ENCODE results near the gene BICDL1. TPM values are rescaled to one million over a fixed set of nuclear protein-coding genes. Genes with fewer than 3 reads are reported as not detected.

The BICDL1 gene
- total RNA-seq, 4 donors from 2014 or later = 127 to 207 (median 129) TPM

GRCh38 chr12:120099738-120100137 is 110.7 kb downstream of the BICDL1 start:
- Histone ChIP-seq H3K27ac (no peak overlapping the region), H3K36me3 (peaks cover 62% of the 10 kb centered on the region), H3K9me3 (no peaks in the 10 kb centered on the region), H3K27me3 (no peaks in the 10 kb centered on the region), H3K4me1 (peaks cover 54% of the 10 kb centered on the region), H3K4me3 (no peak overlapping the region)
- TF ChIP-seq POLR2AphosphoS5 (IDR thresholded peaks at IDR 0.05) (no peak), CTCF (IDR thresholded peaks at IDR 0.05) (no peak), EP300 (IDR thresholded peaks at IDR 0.05) (no peak), POLR2A (IDR thresholded peaks at IDR 0.05) (no peak)
- no peak for DNase-seq (ENCODE audit: low spot score in 2 of 2)
- 95% methylated on average over 8 of the region's 11 CpGs for WGBS

DNA sequence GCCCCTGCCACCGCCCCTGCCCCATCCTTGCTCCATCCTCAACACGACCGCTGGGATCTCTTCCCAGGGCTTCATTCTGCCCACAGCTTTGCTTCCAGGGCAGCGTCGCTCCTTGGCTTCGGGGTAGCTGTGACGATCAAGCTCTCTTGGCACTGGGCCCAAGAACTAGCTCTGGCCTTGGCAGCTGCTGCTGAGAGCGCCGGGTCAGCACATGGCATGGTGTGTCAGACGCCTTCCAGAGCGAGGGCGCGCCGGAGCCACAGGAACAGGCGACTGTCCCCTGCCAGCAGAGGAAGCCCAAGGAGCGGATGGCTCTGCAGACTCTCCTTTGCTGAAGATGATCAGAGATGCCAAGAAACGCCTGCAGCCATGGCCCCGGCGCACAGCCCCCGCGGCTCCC is 111.6 kb downstream of the BICDL1 start:
- DNase-seq (ENCODE audit: low spot score in 2 of 2) = peak in 1 of 2 donors; percentile 83
- Histone ChIP-seq H3K4me1 (peaks cover 54% of the 10 kb centered on the region), H3K9me3 (no peaks in the 10 kb centered on the region), H3K4me3 (no peak overlapping the region), H3K27ac (peak overlapping the region; percentile 75), H3K36me3 (peaks cover 59% of the 10 kb centered on the region), H3K27me3 (no peaks in the 10 kb centered on the region)
- TF ChIP-seq POLR2A (IDR thresholded peaks at IDR 0.05) (no peak), EP300 (IDR thresholded peaks at IDR 0.05) (no peak), POLR2AphosphoS5 (IDR thresholded peaks at IDR 0.05) (no peak), CTCF (IDR thresholded peaks at IDR 0.05) (no peak)
- WGBS = 36% methylated on average over 12 of the region's 21 CpGs

GRCh38 chr12:120101182-120101581 is 112.1 kb downstream of the BICDL1 start:
- Histone ChIP-seq H3K9me3 (no peaks in the 10 kb centered on the region), H3K36me3 (peaks cover 56% of the 10 kb centered on the region), H3K27ac (peak overlapping the region; percentile 75), H3K27me3 (no peaks in the 10 kb centered on the region), H3K4me1 (peaks cover 54% of the 10 kb centered on the region), H3K4me3 (peak overlapping the region; percentile 22)
- WGBS = 21% methylated on average over 9 of the region's 11 CpGs
- no peak for DNase-seq (ENCODE audit: low spot score in 2 of 2)
- TF ChIP-seq CTCF (IDR thresholded peaks at IDR 0.05) = no peak
- TF ChIP-seq POLR2AphosphoS5 (IDR thresholded peaks at IDR 0.05) = no peak
- no peak for TF ChIP-seq POLR2A (IDR thresholded peaks at IDR 0.05)
- TF ChIP-seq EP300 (IDR thresholded peaks at IDR 0.05) = no peak

DNA sequence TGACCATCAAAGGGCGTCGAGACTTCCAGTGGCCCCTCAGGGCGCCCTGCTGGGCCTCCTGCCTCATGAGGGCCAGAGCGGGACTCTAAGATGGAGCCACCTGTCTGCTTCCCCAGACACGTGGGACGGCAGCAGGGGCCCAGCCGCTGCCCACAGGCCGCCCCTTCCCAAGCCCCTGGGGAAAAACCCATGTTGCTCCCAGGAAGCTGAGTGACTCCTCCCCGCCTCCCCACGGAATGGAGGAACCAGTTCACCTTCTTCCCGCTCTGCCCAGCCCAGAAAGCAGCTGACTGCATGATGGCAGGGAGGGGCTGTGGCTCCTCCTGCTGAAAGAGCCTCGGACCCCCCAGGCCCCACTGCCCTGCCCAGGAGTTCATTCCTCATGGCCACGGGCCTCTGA is 112.6 kb downstream of the BICDL1 start:
- H3K27me3 ChIP-seq = no peaks in the 10 kb centered on the region
- H3K4me3 ChIP-seq = peak overlapping the region; percentile 22
- 42% methylated on average over 8 of the region's 13 CpGs for WGBS
- peaks cover 54% of the 10 kb centered on the region for H3K4me1 ChIP-seq
- H3K27ac ChIP-seq = peak overlapping the region; percentile 75
- H3K36me3 ChIP-seq = peaks cover 53% of the 10 kb centered on the region
- no peaks in the 10 kb centered on the region for H3K9me3 ChIP-seq
- peak in 1 of 2 donors; percentile 68 for DNase-seq (ENCODE audit: low spot score in 2 of 2)
- TF ChIP-seq EP300 (IDR thresholded peaks at IDR 0.05) = no peak
- no peak for TF ChIP-seq CTCF (IDR thresholded peaks at IDR 0.05)
- no peak for TF ChIP-seq POLR2AphosphoS5 (IDR thresholded peaks at IDR 0.05)
- no peak for TF ChIP-seq POLR2A (IDR thresholded peaks at IDR 0.05)

DNA sequence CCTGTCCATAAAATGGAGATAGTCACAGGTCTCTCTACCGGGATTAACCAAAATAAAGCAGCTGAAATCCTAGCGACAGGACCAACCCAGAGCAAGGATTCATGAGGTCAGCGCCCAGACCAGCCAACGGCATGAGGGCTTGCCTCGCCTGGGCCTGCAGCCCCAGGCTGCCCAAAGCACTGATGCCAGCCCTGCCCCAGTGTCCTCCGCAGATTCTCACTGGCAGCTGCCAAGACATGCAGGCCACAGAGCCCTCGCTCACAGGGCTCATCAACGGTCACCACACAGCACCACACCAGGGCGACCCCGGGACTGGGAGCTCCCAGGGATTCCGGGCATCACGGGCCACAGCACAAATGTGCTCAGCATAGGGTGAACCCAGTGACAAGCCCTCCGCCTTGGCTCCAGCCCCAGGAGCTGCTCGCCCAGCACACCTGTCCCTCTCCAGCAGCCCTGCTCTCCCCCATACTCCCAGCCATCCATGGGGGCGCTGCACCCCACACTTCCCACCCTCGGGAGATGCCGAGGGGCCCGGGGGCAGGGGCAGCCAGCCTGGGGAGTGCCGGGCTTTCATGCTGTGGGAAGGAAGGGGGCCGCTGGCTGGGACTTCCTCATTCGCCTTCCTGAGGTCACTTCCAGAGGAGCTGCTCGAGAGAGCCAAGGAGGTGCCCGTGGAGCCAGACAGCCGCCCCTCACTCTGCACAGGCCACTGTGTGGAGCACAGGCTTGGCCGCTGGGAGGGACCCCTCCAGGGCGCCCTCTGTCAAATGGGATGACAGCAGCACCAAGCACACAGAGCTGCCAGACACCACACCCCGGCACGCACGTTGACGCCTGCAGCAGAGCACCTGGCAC is 113.4 kb downstream of the BICDL1 start:
- Histone ChIP-seq H3K27ac (peak overlapping the region; percentile 75), H3K4me1 (peaks cover 54% of the 10 kb centered on the region), H3K9me3 (no peaks in the 10 kb centered on the region), H3K4me3 (peak overlapping the region; percentile 22), H3K27me3 (no peaks in the 10 kb centered on the region), H3K36me3 (peaks cover 45% of the 10 kb centered on the region)
- TF ChIP-seq POLR2AphosphoS5 (IDR thresholded peaks at IDR 0.05) (no peak), POLR2A (IDR thresholded peaks at IDR 0.05) (no peak), CTCF (IDR thresholded peaks at IDR 0.05) (no peak)
- no peak for DNase-seq (ENCODE audit: low spot score in 2 of 2)
- 49% methylated on average over 6 of the region's 30 CpGs for WGBS

Data from suprapubic skin (tissue), 4 donors.